ENCODE data around the gene CCDC158.

DNA sequence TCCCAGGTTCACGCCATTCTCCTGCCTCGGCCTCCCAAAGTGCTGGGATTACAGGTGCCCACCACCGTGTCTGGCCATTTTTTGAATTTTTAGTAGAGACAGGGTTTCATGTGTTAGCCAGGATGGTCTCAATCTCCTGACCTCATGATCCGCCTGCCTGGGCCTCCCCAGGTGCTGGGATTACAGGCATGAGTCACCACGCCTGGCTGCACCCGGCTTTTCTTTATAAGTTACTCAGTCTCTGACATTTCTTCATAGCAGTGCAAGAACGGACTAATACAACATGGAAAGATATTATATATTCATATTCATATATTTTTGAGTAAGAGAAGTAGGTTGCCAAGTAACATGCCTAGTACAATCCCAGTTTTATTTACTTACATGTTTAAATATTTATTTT is 36.9 kb upstream of the CCDC158 start:
- TF ChIP-seq, protein P1, sequence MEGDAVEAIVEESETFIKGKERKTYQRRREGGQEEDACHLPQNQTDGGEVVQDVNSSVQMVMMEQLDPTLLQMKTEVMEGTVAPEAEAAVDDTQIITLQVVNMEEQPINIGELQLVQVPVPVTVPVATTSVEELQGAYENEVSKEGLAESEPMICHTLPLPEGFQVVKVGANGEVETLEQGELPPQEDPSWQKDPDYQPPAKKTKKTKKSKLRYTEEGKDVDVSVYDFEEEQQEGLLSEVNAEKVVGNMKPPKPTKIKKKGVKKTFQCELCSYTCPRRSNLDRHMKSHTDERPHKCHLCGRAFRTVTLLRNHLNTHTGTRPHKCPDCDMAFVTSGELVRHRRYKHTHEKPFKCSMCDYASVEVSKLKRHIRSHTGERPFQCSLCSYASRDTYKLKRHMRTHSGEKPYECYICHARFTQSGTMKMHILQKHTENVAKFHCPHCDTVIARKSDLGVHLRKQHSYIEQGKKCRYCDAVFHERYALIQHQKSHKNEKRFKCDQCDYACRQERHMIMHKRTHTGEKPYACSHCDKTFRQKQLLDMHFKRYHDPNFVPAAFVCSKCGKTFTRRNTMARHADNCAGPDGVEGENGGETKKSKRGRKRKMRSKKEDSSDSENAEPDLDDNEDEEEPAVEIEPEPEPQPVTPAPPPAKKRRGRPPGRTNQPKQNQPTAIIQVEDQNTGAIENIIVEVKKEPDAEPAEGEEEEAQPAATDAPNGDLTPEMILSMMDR (conservative IDR thresholded peaks at IDR 0.05; ENCODE audit: low read length) = no peak
- no peak for TF ChIP-seq EZH2phosphoT487 (IDR thresholded peaks at IDR 0.05; ENCODE audit: borderline replicate concordance, low read depth, low read length)
